ENCODE measurements around the gene SMOC2.

SMOC2 gene

GRCh38 chr6:168513766-168514165 is 72.8 kb downstream of the SMOC2 start:
- in situ Hi-C loops (cut with MboI; ENCODE audit: low sequenced_read_pairs) = no loop called here

GRCh38 chr6:168514216-168514615 is 73.2 kb downstream of the SMOC2 start:
- in situ Hi-C loops (cut with MboI; ENCODE audit: low sequenced_read_pairs) = no loop called here

DNA sequence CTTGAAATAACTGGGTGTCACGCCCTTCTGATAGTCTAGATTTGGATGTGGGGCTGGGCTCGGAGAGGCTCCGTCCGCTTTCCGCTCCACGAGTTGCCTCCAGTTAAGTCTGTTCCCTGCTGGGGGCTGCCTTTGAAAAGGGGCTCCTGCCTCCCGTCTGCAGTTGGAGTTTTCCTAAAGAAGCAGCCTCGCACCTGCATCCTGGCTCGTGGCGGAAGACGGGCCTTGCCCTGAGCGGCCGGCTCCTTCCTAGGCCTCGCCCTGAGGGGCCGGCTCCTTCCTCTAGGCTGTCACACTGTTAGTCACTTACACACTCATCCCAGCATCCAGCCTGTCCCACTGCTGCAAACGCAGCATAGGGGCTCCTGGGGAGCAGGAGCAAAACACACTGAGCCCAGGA is 74.4 kb downstream of the SMOC2 start:
- in situ Hi-C loops (cut with MboI; ENCODE audit: low sequenced_read_pairs) = no loop called here

DNA sequence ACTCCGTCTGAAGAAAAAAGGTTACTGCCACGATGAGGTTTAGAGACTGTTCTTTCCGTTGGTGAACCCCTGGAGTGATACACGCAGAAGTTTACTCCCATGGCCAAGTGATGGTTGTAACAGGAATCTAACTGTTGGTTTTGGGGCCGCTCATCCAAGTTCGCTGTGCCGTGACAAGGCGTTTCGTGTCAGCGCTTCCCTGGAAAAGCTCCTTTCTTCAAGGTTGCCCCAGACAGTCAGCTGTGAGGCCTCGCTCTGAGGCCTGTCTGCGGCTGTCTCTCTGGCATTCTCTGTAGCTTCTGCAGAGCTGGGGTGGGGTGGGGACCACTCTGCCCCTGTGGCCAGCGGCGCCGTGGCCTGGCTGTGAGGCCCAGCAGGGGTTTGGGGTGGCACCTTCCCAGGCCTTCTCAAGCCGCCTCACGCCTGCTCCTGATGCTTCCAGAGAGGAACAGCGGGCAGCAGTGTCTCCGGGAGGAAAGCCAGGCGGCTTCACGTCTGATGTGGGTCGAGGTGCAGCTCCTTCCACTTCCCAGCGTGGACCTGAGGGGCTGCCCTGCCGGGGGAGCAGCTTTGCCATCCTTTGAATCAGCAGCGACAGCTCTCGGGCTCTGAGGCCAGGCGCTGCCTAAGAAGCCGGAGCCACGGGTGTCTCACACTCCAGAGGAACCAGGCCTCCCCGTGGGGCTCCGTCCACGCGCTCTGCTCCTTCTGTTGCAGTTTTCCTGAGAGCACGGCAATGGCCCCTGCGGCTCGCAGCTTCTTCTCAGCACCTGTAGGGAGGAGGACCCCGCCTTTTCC is 76.2 kb downstream of the SMOC2 start:
- in situ Hi-C loops (cut with MboI; ENCODE audit: low sequenced_read_pairs) = no loop called here

DNA sequence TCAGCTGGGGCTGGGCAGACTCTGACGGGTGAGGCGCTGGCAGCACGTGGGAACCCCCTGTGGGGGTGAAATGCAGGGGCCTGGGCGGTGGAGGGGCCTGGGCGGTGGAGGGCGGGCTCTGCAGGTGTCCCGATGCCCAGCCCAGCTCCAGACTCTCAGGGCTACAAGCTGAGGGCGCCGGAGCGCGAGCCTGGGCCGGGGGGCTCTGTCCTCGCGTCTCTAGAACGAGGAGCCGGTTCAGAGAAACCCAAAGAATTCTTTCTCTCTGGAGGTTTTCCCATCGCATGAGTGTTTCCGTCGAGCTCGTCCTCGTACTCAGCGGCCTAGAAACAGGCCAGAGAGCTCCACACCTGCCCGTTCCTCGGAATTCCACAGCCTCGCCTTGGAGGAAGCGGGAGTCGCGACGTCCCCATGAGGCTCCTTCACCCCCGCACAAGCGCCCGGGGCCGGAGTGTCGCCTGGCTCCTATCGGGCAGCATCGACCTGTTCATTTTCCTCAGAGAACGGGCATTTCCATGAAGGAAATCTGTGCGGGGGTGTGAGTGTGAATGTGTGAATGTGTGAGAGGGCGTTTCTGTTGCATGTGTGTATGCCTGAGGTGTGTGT is 76.9 kb downstream of the SMOC2 start:
- in situ Hi-C loops (cut with MboI; ENCODE audit: low sequenced_read_pairs) = no loop called here

- in situ Hi-C loops (cut with MboI; ENCODE audit: low sequenced_read_pairs) = no loop called here
Observed at GRCh38 chr6:168518348-168518745, 77.4 kb downstream of the SMOC2 start.

DNA sequence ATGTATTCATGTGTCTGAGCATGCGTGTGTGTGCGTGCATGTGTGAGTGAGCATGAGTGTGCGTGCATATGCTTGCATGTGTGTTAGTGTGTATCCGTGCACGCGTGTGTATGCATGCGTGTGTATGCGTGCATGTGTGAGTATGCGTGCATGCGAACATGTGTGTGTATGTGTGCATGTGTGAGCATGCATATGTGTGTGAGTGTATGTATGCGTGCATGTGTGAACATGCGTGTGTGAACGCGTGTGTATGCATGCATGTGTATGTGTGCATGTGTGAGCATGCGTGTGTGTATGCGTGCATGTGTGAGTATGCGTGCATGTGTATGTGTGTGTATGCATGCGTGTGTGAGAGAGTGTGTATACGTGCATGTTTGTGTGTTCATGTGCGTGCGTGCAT is 77.9 kb downstream of the SMOC2 start:
- in situ Hi-C loops (cut with MboI; ENCODE audit: low sequenced_read_pairs) = no loop called here

- in situ Hi-C loops (cut with MboI; ENCODE audit: low sequenced_read_pairs) = no loop called here
Observed at GRCh38 chr6:168520233-168520632, 79.2 kb downstream of the SMOC2 start.

- in situ Hi-C loops (cut with MboI; ENCODE audit: low sequenced_read_pairs) = no loop called here
Observed at GRCh38 chr6:168524571-168525001, 83.6 kb downstream of the SMOC2 start.

GRCh38 chr6:168525114-168525513 is 84.1 kb downstream of the SMOC2 start:
- in situ Hi-C loops (cut with MboI; ENCODE audit: low sequenced_read_pairs) = no loop called here

GRCh38 chr6:168525926-168526630 is 85.1 kb downstream of the SMOC2 start:
- in situ Hi-C loops (cut with MboI; ENCODE audit: low sequenced_read_pairs) = no loop called here

DNA sequence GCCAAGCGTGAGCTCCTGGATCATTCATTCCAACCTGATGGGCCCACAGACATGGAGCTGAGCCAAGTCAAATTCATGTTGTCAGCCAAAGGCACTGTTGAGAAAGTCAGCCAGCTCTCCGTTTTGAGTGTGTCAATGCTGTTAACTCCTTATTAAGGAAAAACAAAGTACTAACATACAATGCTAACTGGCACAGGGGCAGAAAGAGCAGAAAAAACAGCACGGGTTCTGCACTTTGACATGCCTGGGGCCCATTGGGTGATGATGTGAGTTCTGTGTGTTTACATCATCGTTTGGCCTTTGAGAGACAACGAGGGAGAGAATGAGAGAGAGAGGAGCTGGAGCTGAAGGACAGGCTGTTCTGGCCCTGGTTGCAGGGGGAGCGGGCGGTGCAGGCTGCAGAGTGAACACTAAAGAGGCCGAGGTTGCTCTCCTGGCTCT is 85.9 kb downstream of the SMOC2 start:
- in situ Hi-C loops (cut with MboI; ENCODE audit: low sequenced_read_pairs) = no loop called here

DNA sequence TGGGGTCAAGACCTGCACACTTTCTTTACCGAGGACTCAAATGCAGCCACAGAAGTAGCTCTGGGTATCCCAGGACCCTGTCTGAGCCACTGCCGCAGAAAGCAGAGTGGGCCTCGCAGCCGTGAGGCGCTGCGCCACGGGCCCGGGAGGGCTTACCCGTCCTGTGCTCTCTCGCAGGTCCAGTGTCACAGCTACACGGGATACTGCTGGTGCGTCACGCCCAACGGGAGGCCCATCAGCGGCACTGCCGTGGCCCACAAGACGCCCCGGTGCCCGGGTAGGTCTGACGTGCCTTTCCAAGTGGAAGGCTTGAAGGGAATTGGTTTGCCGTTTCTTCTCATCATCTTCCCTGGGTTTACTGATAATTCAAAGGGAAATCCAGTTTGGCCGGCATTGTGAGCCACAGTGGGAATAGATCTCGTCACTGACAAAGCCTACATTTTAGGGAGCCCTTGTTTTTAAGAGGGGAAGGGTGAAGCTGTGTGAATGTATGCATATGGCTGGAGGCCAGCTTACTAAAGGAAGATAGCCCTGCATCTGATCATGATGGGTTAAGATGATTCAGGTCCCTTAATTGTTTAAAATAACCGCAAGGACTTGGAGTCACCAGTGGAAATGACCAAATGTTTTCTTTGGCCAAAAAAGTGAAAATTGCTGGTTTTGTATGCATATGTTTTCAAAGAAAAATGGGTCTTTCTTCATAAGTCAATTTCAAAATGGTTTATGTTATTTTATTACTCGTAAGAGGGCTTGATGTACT is 86.6 kb downstream of the SMOC2 start:
- in situ Hi-C loops (cut with MboI; ENCODE audit: low sequenced_read_pairs) = no loop called here

- in situ Hi-C loops (cut with MboI; ENCODE audit: low sequenced_read_pairs) = no loop called here
Observed at GRCh38 chr6:168528474-168529095, 87.6 kb downstream of the SMOC2 start.

GRCh38 chr6:168529214-168529613 is 88.2 kb downstream of the SMOC2 start:
- in situ Hi-C loops (cut with MboI; ENCODE audit: low sequenced_read_pairs) = no loop called here

DNA sequence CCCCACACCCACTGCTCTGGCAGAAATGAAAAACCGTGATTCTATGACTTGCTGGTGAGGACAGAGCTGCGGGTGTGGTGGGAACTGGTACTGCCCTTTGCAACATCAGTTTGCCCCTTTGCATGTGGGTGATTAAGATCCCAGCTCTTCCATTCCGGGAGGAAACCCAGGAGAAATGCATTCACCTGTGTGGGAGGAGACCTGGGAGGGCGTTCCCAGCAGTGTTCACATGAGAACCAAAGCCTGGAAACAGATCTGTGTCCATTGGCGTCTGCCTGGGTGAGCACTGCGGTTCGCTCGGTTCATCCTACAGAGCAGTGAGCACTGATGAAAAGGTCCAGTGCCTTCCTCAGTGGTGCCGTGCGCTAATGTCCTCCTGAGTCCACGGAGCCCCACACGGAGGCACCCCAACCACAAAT is 89.7 kb downstream of the SMOC2 start:
- in situ Hi-C loops (cut with MboI; ENCODE audit: low sequenced_read_pairs) = no loop called here

DNA sequence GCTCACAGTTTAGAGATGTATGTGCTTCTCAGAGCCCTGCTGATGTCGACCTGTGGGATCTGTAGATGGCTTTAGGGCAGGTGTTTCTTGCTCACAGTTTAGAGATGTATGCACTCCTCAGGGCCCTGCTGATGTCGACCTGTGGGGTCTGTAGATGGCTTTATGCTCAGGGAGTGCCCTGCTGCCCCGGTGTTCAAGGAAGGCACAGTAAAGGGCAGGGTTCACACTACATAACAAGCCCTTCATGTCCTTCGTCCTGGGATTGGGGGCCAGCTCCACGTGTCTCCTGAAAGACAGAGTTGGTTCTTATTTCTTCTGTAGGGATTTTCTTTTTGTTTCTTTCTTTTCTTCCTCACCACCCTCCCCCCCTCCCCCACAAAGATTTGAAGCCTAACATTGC is 91.1 kb downstream of the SMOC2 start:
- in situ Hi-C loops (cut with MboI; ENCODE audit: low sequenced_read_pairs) = no loop called here

DNA sequence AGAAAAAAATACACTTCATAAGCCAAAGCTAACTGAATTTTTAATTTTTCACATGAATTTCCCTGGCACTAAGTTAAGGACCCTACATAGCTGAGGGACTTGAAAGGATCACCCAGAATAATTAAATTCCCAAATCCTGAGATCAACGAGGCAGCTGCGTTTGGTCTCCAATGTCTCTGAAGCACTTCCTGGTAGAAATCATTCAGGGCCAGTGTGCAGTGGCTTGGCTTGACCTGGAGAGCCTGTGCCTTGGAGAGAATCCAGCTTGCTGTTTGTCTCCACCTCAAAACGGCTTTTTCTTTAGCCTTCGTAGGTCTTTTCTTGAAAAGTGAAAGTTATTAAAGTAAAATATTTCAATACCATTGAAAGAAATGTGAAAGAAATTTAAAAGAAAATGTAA is 92.4 kb downstream of the SMOC2 start:
- in situ Hi-C loops (cut with MboI; ENCODE audit: low sequenced_read_pairs) = no loop called here

DNA sequence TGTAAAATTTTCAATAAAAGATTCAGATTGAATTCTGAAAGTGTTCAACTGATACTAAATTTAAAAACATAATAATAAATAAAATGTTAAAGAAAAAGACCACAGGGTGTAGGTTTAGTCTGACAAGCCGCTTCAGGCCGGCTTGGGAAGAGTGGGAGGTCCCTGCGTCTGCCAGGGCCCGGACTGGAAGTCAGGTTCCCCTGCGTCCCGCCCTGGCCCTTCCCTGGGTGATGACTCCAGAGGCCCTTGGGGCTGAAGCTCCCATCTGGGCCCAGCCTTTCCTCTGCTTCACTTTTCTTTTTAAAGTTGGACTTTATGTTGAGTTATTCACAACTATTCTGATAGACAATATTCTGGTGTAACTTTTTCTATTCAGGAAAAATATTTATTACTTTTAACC is 93.3 kb downstream of the SMOC2 start:
- in situ Hi-C loops (cut with MboI; ENCODE audit: low sequenced_read_pairs) = no loop called here

DNA sequence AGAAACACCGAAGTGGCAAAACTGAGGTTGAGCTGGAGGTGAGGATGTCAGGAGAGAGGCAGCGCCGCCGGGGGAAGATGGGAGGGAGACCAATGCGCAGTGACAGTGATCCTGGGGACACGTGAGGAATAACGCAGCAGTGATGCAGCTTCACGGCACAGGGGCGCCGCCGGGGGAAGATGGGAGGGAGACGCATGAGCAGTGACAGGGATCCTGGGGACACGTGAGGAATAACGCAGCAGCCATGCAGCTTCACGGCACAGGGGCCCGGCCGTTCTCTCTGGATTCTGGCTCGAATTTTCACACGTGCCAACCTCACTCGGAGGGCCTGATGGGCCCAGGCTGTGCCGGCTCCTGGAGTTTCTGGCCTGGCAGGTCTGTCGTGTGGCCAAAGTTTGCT is 94.7 kb downstream of the SMOC2 start:
- in situ Hi-C loops (cut with MboI; ENCODE audit: low sequenced_read_pairs) = no loop called here

DNA sequence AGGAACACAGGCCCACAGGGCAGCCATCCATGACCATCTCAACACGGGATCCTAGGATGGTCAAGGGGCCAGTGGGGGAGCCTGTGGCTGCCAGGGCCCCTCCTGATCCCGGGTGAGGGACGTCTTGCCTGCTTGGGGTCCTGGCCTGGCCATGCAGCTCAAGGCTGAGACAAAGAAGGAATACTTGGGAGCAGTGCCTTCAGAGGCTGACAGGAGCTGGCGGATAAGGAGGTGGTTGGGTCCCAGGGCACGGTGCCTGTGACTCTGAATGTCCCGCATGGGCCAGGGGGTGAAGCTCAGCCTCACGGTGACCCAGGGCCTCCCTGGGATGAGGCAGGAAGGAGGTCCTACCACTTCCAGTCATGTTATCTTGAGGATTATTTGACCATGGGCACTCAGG is 95.2 kb downstream of the SMOC2 start:
- in situ Hi-C loops (cut with MboI; ENCODE audit: low sequenced_read_pairs) = no loop called here

All from HL-60/S4 treated with retinoic acid at 250 ng/mL for 4 days and 3 days (cell line).